HG02870 (cell line): ENCODE data around the gene OMP.

Experiments used
- ATAC-seq: cut with Tn5 transposase; IDR thresholded peaks from one replicate; pipeline ENCODE4 v1.9.1; 2021; ENCODE audit warnings: mild to moderate bottlenecking, moderate library complexity; ENCODE audit not compliant: unreplicated experiment

Gene OMP

DNA sequence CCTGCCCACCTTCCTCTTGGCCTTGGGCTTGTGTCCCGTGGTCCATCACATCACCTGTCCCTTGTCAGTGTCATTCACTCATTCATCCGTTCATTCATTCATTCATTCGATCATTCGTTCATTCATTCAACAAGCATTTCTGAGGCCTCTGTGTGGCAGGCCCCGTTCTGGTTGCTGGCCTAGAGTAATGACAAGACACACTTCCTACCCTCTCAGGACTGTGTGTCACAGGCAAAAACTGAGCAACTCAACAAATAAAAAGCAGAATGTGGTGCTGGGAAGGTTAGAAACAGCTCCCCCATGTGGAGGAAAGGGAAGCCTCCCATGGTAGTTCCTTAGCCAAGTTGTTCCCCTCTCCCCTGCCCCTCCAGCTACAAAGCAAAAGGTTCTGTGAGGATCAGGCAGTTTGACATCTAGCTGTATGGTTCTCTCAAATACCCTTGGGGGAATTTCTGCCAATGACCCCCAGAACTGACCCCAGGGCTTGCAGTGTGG lies 1.6 kb upstream of the OMP start:
- ATAC-seq = no peak

DNA sequence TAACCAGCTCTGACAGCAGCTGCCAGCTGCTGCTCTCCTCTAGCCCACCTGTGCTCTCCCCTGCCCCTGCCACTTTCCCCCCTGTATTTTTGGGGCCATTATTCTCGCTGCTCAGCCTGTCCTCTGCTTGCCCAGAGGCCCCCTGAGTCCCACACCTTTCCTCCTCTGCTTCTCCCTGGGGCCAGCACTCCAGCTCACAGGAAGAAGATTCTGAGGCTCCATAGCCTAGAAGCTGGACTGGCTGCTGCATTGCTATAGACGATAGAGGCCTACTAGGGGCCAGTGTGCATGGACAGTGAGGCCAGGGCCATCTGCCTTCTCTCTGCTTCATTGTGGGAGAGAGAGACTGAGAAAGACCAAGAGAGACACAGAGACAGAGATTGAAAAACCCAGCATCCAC lies 679 bp downstream of the OMP start:
- no peak for ATAC-seq

DNA sequence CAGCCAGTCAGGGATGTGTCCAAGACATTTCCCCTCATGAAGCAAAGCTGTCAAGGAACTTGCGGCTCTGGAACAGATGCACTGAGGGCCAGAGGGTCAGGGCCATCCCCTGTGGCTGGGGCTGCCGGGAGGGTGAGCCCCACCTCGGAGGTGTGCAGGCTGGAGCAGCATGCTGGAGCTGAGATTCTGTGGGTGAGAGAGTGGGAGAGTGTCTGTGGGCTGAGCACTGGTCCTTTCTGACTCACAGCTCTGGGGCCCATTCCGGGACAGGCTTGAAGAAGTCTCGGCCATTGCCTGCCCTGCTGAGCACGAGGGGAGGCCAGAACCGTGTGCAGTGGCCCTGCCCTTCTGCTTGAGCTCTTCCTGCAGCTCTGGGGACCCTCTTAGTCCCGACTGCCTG lies 2.1 kb downstream of the OMP start:
- no peak for ATAC-seq

DNA sequence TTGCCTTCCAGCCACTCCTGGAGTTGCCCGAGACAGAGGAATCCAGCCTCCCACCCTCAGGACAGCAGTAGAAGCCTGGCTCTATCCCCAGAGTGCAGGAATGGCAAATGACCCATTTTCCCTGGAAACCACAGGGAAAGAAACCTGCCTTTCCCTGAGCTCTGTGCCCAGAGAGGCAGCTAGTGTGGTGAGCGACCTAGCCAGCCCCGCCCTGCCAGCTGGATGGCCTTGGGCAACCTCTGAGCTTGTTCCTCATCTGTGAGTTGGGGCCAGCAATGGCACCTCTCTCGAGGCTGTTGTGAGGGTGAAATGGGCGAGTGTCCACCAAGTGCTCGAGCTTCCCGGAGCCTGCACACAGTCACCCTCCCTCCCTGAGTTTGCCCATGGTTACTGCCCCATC lies 3.7 kb downstream of the OMP start:
- ATAC-seq = no peak

DNA sequence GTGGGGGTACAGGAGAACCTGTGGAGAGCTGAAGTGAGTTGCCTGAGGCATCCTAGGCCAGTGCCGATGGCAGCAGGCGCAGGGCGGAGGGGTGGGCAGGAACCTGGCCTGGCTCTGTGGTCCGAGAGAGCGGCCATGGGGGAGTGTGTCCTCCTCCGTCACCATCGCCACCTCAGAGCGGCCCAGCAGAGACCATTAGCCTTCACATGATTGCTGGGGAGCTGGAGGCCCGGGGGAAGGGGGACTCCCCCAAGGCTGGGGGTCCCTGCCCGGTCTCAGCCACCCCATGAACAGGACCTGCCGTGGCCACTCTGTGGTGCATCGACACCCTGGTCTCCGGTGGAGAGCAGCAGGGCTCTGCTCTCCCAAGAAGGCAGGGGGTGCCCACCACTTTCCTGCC lies 4.1 kb downstream of the OMP start:
- no peak for ATAC-seq

DNA sequence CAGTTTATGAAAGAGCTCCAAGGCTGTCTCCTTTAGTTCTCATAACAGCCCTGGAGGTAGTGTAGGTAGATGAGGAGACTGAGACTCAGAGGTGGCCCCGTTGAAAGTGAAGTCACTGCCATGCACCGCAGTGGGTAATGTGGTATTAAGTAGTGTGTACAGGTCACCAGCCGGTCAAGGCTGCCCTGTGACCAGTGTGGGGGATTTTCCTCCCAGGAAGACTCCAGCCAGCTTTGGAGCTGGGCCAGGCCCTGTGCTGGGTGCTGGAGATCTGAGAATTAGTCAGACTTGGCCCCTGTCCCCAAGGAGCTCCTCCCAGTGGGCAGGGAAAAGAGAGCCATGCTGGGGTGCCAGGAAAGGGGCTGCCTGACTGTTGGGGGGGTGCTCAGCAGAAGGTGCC lies 5.3 kb downstream of the OMP start:
- no peak for ATAC-seq

DNA sequence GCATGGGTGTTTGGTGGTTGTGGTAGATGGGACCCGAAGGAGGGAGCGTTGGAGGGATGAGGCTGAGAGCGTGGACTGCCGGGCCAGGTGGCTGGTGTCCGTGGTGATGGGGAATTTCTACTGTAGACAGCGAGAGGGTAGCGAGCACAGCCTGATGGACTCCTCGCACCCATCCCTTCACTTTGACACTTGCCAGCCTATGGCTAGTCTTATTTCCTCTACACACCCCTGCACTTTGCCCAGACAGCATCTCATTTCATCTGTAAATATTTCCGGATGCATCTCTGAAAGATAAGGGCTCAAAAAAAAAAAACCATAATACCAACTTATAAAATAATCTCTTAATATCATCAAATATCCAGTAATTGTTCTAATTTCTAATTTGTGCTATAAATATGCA lies 5.8 kb downstream of the OMP start:
- no peak for ATAC-seq

DNA sequence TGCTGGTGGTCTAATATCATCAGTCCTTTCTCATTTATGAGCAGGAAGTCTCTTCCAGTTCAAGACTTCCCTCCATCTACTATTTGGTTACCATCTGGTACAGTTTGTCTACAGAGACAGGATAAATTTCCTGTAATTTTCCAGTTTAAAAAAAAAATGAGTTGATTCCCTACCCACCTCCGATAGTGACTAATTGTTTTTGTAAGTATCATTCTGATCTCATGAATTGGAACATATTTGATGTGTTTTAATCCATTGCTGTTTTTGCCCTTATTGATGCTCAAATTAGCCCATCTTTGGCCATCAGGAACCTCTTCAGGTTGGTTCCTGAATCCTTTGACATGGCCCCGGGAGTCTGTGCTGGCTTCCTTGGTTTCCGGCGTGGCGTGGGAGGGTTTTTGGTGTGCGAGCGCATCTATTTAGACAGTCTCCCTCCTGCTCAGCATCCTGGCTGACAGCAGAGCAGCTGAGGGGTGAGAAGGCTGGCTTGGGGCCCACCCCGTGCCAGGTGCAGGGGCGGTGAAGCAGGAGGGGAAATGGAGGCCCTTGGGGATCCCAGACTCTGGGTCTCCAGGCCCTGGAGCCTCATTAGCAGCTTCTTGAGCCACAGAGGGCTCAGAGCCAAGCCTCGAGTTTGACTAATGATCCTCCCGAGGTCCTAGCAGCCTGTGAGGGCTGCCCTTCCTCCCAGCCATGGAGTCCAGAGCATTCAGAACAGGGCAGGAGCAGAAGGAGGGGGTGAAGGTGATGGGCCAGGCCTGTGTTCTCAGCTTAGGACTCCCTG lies 6.8 kb downstream of the OMP start:
- ATAC-seq = no peak

DNA sequence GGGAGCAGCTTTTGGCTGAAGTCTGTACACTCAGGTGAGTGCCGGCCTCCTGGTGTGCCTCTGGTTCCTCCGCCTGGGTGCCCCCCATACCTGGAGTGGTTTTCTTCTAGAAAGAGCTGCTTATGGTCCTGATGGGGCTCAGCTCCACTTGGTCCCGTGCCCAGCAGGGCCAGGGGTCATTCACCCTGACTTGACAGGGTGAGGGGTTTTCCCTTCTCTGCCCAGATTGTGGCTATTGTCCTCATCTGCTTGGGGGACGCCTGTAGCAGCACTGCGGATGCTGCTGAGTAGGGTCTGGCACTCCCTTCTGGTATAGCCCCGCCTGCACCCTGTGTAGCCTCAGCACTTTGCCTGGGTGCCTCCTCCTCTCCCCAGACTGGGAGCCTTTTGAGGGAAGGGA lies 8.2 kb downstream of the OMP start:
- ATAC-seq = no peak

DNA sequence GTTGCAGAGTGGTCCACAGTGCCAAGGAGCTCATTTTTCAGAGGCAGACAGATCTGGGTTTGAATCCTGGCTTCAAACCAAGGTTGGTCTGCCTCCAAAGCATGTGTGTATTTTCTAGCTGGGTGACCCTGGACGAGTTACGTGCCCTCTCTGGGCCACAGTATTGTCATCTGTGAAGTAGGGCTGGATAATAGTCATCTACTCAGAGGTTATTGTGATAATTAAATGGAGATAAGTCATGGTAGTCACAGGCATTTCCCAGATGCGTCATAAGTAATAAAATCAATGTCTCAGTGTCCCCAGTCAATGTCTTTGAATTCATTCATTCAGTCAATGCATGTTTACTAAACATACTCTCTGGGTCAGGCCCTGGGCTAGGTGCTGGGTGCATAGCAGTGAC lies 8.6 kb downstream of the OMP start:
- ATAC-seq = no peak

DNA sequence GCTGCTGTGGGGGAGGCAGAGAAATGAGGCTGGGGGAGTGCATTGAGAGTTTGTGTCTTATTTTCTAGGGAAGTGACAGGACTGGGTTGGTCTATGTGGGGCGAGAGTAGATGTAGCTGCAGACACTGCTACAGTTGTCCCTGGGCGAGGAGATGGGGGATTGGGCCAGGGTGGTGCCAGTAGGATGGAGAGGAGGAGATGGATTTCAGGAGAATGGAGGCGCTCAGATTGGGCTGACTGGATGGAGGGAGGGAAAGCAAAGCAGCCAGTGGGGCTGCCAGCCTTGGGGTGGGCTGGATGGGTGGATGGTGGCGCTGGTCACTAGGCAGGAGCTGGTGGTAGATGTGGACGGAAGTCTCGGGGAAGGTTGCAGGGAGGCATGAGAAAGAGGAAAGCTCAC lies 9.3 kb downstream of the OMP start:
- ATAC-seq = no peak

DNA sequence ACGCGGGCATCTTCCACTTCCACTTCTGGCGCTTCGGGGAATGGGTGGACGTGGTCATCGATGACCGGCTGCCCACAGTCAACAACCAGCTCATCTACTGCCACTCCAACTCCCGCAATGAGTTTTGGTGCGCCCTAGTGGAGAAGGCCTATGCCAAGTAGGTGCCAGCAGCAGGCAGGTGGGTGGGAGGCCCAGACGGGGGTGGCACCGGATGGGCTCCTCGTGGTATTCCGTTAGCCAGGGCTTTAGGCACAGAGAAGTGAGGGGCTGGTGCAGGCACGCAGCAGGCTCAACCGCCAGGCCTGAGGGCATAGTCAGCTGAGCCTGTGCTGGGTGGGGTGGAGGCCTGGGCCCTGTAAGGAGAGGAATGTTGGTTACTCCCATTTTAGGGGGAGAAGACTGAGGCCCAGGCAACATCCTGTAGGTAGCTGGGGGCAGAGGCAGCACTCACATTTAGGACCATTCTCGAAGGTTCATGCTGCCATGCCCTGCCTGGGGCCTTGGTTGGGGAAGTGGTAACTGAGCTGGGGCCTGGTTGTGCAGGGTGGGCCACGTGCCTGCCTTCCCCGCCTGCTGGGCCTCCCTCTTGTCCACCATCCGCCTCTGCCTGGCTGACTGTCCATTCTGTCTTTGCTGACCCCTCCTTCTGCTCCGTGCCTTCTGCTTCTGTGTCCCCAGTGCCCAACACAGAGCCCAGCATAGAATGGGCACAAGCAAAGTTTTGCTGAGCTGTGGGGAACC lies 10.2 kb downstream of the OMP start:
- ATAC-seq = no peak

DNA sequence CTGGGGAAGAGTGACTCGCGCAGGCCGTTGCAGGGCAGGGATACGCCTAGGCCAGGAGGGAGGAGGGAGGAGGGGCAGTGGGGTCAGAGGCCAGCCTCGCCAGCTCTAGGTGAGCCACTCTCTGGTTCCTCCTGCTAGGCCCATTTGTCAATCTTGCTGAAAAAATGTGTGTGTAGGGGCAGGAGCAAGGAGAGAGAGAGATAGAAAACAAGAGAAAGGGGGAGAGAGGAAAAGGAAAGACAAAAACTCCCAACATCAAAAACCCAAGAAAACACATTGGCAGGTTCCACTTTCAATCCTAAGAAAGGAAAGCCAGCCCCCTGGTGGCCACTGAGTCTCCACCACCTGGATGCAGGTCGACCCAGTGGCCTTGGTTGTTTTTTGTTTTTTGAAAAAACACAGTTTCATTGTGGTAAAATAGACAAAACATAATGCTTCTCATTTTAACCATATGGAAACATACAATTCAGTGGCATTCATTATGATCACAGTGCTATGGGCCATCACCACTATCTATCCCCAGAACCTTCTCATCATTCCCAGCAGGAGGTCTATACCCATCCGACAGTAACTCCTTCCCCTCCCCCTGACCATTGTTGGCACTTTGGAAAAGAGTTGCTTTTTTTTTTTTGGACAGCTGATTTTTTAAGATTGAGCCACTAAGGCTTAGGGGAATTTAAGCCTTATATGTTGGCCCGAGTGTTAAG lies 10.9 kb downstream of the OMP start:
- ATAC-seq = no peak

DNA sequence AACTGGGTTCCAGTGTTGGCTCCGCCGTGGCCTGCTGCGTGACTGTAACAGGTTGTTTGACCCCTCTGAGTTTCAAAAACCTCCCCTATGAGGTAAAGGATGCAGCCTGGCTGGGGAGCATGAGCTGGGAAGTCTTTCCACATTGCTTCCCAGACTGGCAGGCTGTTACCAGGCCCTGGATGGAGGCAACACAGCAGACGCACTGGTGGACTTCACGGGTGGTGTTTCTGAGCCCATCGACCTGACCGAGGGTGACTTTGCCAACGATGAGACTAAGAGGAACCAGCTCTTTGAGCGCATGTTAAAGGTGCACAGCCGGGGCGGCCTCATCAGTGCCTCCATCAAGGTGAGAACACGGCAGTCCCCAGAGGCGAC lies 11.4 kb downstream of the OMP start:
- ATAC-seq = no peak

DNA sequence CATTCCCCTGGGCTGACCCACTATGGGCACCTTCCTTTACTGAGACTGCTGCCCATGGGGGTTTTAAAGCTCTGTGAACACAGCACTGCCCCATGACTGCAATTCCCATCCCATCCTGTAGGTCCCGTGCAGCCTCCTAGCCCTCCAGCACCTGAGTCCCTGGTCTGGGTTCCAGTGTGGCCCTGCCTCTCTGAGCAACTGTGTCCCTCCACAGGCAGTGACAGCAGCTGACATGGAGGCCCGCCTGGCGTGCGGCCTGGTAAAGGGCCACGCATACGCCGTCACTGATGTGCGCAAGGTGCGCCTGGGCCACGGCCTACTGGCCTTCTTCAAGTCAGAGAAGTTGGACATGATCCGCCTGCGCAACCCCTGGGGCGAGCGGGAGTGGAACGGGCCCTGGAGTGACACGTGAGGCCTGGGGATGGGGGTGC lies 12.6 kb downstream of the OMP start:
- ATAC-seq = no peak

DNA sequence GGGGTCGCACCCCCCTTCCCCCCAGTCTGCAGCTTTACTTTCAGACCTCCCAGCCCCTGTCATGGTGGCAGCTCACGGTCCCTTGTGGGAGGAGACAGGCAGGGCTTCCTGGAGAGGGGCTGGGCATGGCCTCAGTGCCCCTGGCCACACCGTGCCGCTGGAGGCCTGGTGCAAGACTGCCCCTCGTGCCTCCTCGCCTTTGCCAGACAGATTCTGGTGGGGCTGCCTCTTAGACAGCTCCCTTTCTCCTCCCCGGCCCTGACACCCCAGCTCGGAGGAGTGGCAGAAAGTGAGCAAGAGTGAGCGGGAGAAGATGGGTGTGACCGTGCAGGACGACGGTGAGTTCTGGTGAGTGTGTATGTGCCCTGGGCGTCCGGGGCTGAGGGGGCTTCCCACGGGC lies 13.3 kb downstream of the OMP start:
- no peak for ATAC-seq

DNA sequence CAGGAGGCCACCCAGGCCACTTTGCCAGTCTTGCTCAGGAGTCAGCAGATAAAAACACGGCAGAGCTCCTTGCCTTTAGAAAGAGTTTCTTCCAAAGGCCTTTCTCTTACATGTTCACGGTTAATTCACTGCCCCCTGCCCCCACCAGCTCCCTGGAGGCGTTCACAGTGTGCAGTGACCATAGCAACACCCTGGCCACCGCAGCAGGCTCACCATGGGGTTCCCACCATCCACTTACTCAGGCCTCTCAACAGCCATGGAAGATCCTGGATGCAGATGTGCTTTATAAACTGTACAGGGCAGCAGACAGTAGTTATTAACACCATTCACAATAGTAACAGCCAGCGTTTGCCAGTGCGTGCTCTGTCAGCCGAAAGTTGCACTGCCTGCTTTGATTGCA lies 14.9 kb downstream of the OMP start:
- no peak for ATAC-seq

DNA sequence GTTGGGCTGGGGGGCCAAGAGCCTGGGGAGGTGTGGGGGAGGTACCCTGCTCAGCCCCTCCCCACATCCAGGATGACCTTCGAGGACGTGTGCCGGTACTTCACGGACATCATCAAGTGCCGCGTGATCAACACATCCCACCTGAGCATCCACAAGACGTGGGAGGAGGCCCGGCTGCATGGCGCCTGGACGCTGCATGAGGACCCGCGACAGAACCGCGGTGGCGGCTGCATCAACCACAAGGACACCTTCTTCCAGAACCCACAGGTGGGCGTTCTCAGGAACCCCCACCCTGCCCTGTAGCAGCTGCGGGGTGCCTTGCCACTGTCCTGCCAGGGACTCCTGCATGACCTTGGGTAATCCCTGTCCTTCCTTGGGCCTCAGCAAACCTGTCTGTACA lies 15.4 kb downstream of the OMP start:
- no peak for ATAC-seq

DNA sequence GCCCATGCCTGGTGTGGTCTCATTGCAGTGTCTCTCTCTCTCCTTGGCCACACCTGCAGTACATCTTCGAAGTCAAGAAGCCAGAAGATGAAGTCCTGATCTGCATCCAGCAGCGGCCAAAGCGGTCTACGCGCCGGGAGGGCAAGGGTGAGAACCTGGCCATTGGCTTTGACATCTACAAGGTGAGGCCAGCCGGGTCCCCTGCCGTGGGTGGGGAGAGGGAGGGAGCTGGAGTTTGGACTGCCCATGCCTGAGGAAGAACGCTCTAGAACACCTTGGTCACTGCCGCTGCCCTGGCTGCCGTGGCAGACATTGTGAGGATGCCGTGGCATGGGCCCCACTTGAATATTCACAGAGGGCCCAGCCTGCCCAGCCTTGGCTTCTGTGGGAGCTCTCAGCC lies 16.3 kb downstream of the OMP start:
- ATAC-seq = no peak

DNA sequence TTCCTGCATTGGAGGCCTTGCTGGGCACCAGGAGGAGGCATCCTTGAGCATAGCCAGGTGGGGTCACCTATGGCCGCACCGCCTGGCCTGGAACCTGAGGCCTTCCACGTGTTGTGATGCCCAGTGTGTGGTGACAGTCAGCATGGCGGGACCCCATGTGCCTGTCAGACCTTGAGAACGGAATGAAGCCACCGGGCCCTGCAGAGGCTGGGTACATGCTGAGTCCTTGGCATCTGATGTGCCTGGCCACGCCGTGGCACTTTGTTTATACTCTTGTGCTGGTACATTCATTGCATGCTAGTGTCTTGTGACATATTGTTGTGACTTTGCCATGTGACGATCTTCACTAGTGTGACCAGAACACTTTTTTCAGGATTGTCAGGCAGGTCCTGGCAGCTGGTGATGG lies 16.9 kb downstream of the OMP start:
- ATAC-seq = no peak

DNA sequence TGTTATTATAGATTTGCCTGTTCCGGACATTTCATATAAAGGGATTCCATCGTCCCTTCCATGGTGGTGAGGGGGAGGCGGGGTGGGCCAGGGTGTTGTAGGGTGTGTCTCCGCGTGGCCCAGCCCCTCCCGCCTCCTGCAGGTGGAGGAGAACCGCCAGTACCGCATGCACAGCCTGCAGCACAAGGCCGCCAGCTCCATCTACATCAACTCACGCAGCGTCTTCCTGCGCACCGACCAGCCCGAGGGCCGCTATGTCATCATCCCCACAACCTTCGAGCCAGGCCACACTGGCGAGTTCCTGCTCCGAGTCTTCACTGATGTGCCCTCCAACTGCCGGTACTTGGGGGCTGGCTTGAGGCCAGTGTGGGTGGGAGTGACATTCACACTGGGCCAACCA lies 17.9 kb downstream of the OMP start:
- ATAC-seq = no peak

DNA sequence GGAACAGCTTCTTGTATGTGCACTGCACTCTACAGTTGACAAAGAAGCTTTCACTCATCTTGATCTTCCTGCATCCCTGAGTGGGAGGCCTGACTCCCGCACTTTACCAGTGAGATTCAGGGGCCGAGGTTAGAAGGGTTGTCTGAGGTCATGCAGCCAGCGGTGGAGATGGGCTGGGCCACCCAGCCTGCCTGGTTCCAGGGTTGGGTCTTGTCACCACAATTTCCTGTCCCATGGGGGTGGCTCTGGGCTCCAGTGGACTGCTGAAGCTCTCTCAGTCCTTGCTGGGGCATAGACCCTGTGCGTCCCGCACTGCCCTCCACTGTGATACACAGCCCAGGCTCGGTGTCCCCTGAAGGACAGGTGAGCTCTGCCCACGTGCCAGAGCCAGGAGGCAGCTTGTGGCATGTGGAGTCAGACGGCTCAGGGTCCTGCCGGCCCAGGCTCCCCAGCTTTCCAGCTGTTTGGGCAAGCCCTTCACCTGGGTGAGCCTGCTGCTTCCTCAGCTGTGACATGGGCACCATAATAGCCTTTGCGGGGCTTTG lies 18.5 kb downstream of the OMP start:
- ATAC-seq = no peak
